ENCODE results near the gene MYOM1. TPM values are rescaled to one million over a fixed set of nuclear protein-coding genes. Genes with fewer than 3 reads are reported as not detected.

Gene MYOM1
- total RNA-seq, 2 donors from 2014 or later, result 2.8 to 7.9 TPM

DNA sequence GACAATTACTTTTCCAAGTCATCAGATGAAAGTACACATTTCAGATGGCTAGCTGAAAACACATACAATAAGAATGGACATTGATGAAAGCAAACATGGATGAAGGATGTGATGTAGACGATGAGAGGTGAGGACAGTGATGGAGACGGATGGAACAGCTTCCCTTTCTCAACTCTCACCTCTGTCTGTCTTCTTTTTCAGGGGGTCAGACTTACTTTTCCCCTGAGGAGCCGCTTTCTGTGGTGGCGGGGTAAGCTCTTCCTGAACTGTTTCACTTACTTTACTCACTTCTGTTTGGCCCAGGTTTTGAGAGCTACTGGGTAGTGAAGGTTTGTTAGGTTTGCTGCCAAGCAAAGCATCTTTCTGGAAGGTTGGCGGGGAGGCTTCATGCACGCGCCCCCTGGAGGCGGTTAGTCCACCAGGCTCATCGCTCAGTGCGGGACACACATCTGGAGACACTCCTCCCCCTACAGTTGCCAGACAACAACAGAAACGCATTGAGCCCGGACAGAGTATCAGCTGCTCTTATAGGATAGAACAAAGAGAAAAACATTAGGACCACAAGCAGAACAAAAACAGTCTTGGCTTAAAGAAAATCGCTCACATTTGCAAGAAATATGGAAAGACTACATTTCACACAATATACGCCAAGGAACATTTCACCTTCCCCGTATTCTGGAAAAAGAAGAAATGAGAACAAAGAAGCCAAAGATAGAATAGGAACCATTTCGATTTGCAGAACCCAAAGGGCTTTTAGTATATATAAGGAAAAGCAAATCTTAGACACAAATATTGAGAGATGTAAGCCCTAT, 90.5 kb downstream of the MYOM1 start:
- H3K9me3 ChIP-seq, result no peaks in the 10 kb centered on the region
- DNase-seq, result peak; percentile 85
- H3K4me3 ChIP-seq, result no peak overlapping the region
- no peaks in the 10 kb centered on the region for H3K36me3 ChIP-seq
- H3K27me3 ChIP-seq, result no peaks in the 10 kb centered on the region
- no peak overlapping the region for H3K9ac ChIP-seq (ENCODE audit: low read depth in 2 of 2, low read length in 2 of 2)
- H3K27ac ChIP-seq, result no peak overlapping the region
- peak; percentile 75 for TF ChIP-seq CTCF (IDR thresholded peaks at IDR 0.05)
- intact Hi-C loops (cut with DNase I), result loop anchor here (5.0 kb wide), 1 partner anchor 197 kb away; no protein-coding TSS in a partner anchor
- H3K4me1 ChIP-seq, result no peaks in the 10 kb centered on the region

GRCh38 chr18:3126457-3127097, 93.2 kb downstream of the MYOM1 start:
- Histone ChIP-seq H3K27ac (no peak overlapping the region), H3K4me1 (no peaks in the 10 kb centered on the region), H3K9me3 (no peaks in the 10 kb centered on the region), H3K27me3 (no peaks in the 10 kb centered on the region), H3K36me3 (no peaks in the 10 kb centered on the region), H3K9ac (ENCODE audit: low read depth in 2 of 2, low read length in 2 of 2) (no peak overlapping the region), H3K4me3 (no peak overlapping the region)
- no peak for DNase-seq
- intact Hi-C loops (cut with DNase I), result loop anchor here (5.0 kb wide), 1 partner anchor 194 kb away; no protein-coding TSS in a partner anchor
- TF ChIP-seq CTCF (IDR thresholded peaks at IDR 0.05), result no peak

DNA sequence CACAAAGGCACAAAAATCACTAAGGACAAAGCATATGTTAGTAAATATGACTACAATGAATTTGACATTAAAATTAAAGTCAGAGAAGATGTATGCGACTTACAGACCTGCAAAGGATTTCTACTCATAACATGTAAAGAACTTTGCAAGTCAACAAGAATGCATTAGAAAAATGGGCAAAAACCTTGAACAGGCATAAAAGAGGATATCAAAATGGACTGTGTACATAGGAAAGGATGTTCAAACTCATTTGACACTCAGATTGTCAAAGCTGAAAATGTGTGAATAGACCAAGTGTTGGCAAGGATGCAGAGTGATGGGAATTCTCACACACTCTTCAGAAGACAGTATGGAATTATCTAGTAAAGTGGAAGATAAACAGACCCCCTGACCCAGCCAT, 94.9 kb downstream of the MYOM1 start:
- H3K9me3 ChIP-seq, result no peaks in the 10 kb centered on the region
- no peak overlapping the region for H3K27ac ChIP-seq
- intact Hi-C loops (cut with DNase I), result loop anchor here (5.0 kb wide), 1 partner anchor 193 kb away; no protein-coding TSS in a partner anchor
- H3K4me1 ChIP-seq, result no peaks in the 10 kb centered on the region
- H3K9ac ChIP-seq (ENCODE audit: low read depth in 2 of 2, low read length in 2 of 2), result no peak overlapping the region
- H3K4me3 ChIP-seq, result no peak overlapping the region
- H3K36me3 ChIP-seq, result no peaks in the 10 kb centered on the region
- DNase-seq, result no peak
- no peaks in the 10 kb centered on the region for H3K27me3 ChIP-seq
- no peak for TF ChIP-seq CTCF (IDR thresholded peaks at IDR 0.05)

GRCh38 chr18:3122851-3123250, 96.9 kb downstream of the MYOM1 start:
- TF ChIP-seq CTCF (IDR thresholded peaks at IDR 0.05), result no peak
- Histone ChIP-seq H3K27me3 (no peaks in the 10 kb centered on the region), H3K27ac (no peak overlapping the region), H3K36me3 (no peaks in the 10 kb centered on the region), H3K9ac (ENCODE audit: low read depth in 2 of 2, low read length in 2 of 2) (no peak overlapping the region), H3K4me3 (no peak overlapping the region), H3K9me3 (no peaks in the 10 kb centered on the region), H3K4me1 (no peaks in the 10 kb centered on the region)
- no peak for DNase-seq
- intact Hi-C loops (cut with DNase I), result no loop called here

DNA sequence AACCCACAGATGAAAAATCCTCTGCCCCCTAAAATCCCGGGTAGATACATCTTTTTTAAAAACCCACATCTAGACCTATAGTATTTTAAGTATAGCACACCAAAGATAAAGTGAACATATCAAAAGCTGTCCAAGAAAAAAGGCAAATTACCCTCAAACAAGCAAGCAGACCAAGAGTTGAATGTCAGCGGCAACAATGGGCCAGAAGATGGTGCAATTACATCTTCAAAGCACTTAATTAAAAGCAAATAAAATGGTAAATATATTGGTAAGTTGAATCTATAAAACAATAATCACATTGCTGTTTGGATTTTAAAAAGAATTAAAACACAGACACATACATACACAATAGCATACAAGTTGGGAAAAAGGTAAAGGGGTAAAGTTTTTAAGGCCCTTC, 98.5 kb downstream of the MYOM1 start:
- TF ChIP-seq CTCF (IDR thresholded peaks at IDR 0.05), result no peak
- Histone ChIP-seq H3K27me3 (no peaks in the 10 kb centered on the region), H3K4me3 (no peak overlapping the region), H3K36me3 (no peaks in the 10 kb centered on the region), H3K4me1 (no peaks in the 10 kb centered on the region), H3K9me3 (no peaks in the 10 kb centered on the region), H3K27ac (no peak overlapping the region), H3K9ac (ENCODE audit: low read depth in 2 of 2, low read length in 2 of 2) (no peak overlapping the region)
- no peak for DNase-seq
- intact Hi-C loops (cut with DNase I), result no loop called here
